ENCODE results near the gene SPEF1. TPM values are rescaled to one million over a fixed set of nuclear protein-coding genes. Genes with fewer than 3 reads are reported as not detected.
A peak's percentile ranks its signal among the peaks of the same experiment; 100 is the strongest.

The SPEF1 gene
- total and polyA plus RNA-seq, 2 of the 4 experiments (the other 2 are of a cell fraction): 0.15 TPM; not detected in 1

GRCh38 chr20:3786126-3786484 is 4.9 kb upstream of the SPEF1 start:
- Histone ChIP-seq H2AFZ (replicated peaks; ENCODE audit: low read length, poor library complexity) (peak overlapping the region; percentile 90), H2AK9ac (replicated peaks; ENCODE audit: low read depth, low read length, poor library complexity) (peak overlapping the region; percentile 95), H3K56ac (ENCODE audit: extremely low read depth, insufficient read depth, low read length) (peak overlapping the region; percentile 75), H3K18ac (ENCODE audit: low read depth, low read length) (peak overlapping the region; percentile 74), H4K5ac (ENCODE audit: low read depth, low read length) (peak overlapping the region; percentile 57), H3K27ac (ENCODE audit: insufficient read depth, low read length) (peak overlapping the region; percentile 92), H2BK120ac (ENCODE audit: low read depth, low read length) (peak overlapping the region; percentile 35; the same call in 1 of the 2 replicates), H3K14ac (replicated peaks; ENCODE audit: low read depth, low read length) (peak overlapping the region; percentile 81), H4K20me1 (ENCODE audit: insufficient read depth, low read length) (peaks cover 47% of the 10 kb centered on the region), H3K9me1 (ENCODE audit: insufficient read depth, low read length) (peaks cover 12% of the 10 kb centered on the region), H2AK5ac (ENCODE audit: low read depth, low read length) (peak overlapping the region; percentile 96), H4K91ac (ENCODE audit: insufficient read depth, low read depth, low read length) (peak overlapping the region; percentile 39; the same call in 1 of the 2 replicates), H2BK15ac (ENCODE audit: low read depth, low read length) (no peak overlapping the region), H2BK20ac (ENCODE audit: low read depth, low read length) (no peak overlapping the region), H4K8ac (ENCODE audit: low read depth in 2 of 2, low read length in 2 of 2) (peak overlapping the region; percentile 76 to 86; a peak in 3 of 4 replicates), H3K9me3 (ENCODE audit: control insufficient read depth, insufficient read depth, low read length) (no peaks in the 10 kb centered on the region), H3K4me1 (ENCODE audit: control insufficient read depth, insufficient read depth, low read length) (peaks cover 16% of the 10 kb centered on the region), H3K4ac (ENCODE audit: low read depth, low read length) (peak overlapping the region; percentile 89), H3K4me3 (ENCODE audit: insufficient read depth, low read depth, low read length) (peak overlapping the region; percentile 96), H3K79me1 (ENCODE audit: low read depth in 1 of 2, low read length in 2 of 2) (peaks cover 5 to 37% of the 10 kb centered on the region in 2 experiments; a peak in 3 of 4 replicates), H3K27me3 (ENCODE audit: control insufficient read depth, insufficient read depth, low read length) (no peaks in the 10 kb centered on the region), H2BK5ac (ENCODE audit: low read depth, low read length, poor library complexity, severe bottlenecking) (peak overlapping the region; percentile 90), H3K9ac (ENCODE audit: low read depth, low read length) (peak overlapping the region; percentile 91), H3K23ac (ENCODE audit: low read depth, low read length) (peak overlapping the region; percentile 61; the same call in 1 of the 2 replicates), H3K36me3 (ENCODE audit: control insufficient read depth, insufficient read depth, low read length) (peaks cover 11% of the 10 kb centered on the region), H3K4me2 (ENCODE audit: low read depth, low read length) (peak overlapping the region; percentile 99)
- in situ Hi-C loops (cut with MboI; ENCODE audit: low sequenced_read_pairs): loop anchor here (10.0 kb wide), 1 partner anchor 299 kb away; no protein-coding TSS in a partner anchor
- TSS peak; percentile 72 for BruUV-seq (replicated peaks)
- DNase-seq (peak; percentile 61), ATAC-seq (ENCODE audit: low read depth) (peak; percentile 50)
- CTCF ChIA-PET: interaction anchor here (0.6 to 2.6 kb wide), 11 partner anchors 8 to 287 kb away, joined by 3 to 18 read pairs (median 4); partner anchors contain the start of genes ADISSP, AP5S1 and CDC25B
- 1% methylated on average over 21 of the region's 35 CpGs; no CpG with 5 or more reads in 1 of the 2 experiments for WGBS, 2 experiments (ENCODE audit: extremely low coverage in 2 of 2, insufficient read length in 1 of 2)
- dilution Hi-C loops (cut with HindIII; ENCODE audit: low sequenced_read_pairs, unreplicated experiment): no loop called here
- TF ChIP-seq MXI1 (IDR thresholded peaks at IDR 0.05; ENCODE audit: borderline replicate concordance, low read depth, low read length) (peak; percentile 31; the same call in 1 of the 2 replicates), CEBPB (IDR thresholded peaks at IDR 0.05; ENCODE audit: low read depth, low read length) (no peak), RCOR1 (IDR thresholded peaks at IDR 0.05; ENCODE audit: insufficient replicate concordance, low read length) (no peak), USF2 (IDR thresholded peaks at IDR 0.05; ENCODE audit: low read depth, low read length) (no peak; the same call in 1 of the 2 replicates)
- POLR2A ChIA-PET (ENCODE audit: unreplicated experiment): interaction anchor here (0.5 to 0.6 kb wide), 3 partner anchors 23 to 107 kb away, joined by 3 to 8 read pairs (median 3); no protein-coding TSS in a partner anchor
- intact Hi-C loops (cut with micrococcal nuclease): loop anchor here (1.0 to 5.0 kb wide), 6 partner anchors 34 to 287 kb away; partner anchors contain the start of genes AP5S1 and MAVS

Data from IMR-90 (cell line).